Psoas muscle (tissue), 8 donors: ENCODE data around the gene TES. TPM values are rescaled to one million over a fixed set of nuclear protein-coding genes. Genes with fewer than 3 reads are reported as not detected.
A peak's percentile ranks its signal among the peaks of the same experiment; 100 is the strongest.

Source experiments
- ATAC-seq, 4 donors: fragments of 200-7000 bp; cut with Tn5 transposase; one replicate each; pipeline ENCODE4 v1.9.1; 2020; ENCODE audit warnings: moderate library complexity in 3 of 4, mild to moderate bottlenecking in 2 of 4
- DNase-seq, 2 donors: peaks; one replicate each; pipeline ENCODE4 v3.0.0-alpha.2; 2020
- H3K27ac ChIP-seq: fragments of 200-600 bp; one replicate; pipeline ENCODE4 v1.8.0; 2022
- H3K27me3 ChIP-seq, 3 donors: fragments of 200-600 bp in 1 of 3; one replicate each; pipeline versions ENCODE4 v1.6.1 to v1.8.0; 2013 to 2022; ENCODE audit warnings: low read length in 2 of 3, mild to moderate bottlenecking in 2 of 3, moderate library complexity in 1 of 3; ENCODE audit not compliant: insufficient read depth in 3 of 3
- H3K36me3 ChIP-seq, 2 donors: fragments of 200-600 bp in 1 of 2; one replicate each; pipeline versions ENCODE4 v1.6.1 to v1.8.0; 2013 to 2022; ENCODE audit warnings: low read depth in 1 of 2, mild to moderate bottlenecking in 1 of 2, moderate library complexity in 1 of 2; ENCODE audit not compliant: insufficient read depth in 1 of 2
- H3K4me1 ChIP-seq: fragments of 200-600 bp; one replicate; pipeline ENCODE4 v1.8.0; 2022
- H3K4me3 ChIP-seq: fragments of 200-600 bp; one replicate; pipeline ENCODE4 v1.8.0; 2022; ENCODE audit warnings: mild to moderate bottlenecking
- H3K9me3 ChIP-seq: fragments of 200-600 bp; one replicate; pipeline ENCODE4 v1.8.0; 2022
- WGBS, 3 donors: extraction: QIAGEN DNeasy Blood & Tissue Kit; methylation state at CpG; one replicate each; pipeline versions ENCODE4 v1.1.6 to v1.1.7; 2013; 5-methylcytosine and 5-hydroxymethylcytosine counted together
- intact Hi-C, 2 donors: fragments of 100-400 bp; cut with DNase I; formaldehyde crosslinking; loops; one replicate each; pipeline versions ENCODE4 v1.11.0 to v1.14.2; 2022
- polyA plus RNA-seq, 3 donors: library from polyadenylated mRNA; stranded (reverse); fragments of 200-250 nt; gene quantifications; one replicate each; pipeline ENCODE4 v1.2.3, GENCODE V29; 2013
- total RNA-seq, 4 donors: library from RNA; stranded (reverse); fragmentation: NEBNext Ultra II Directional in 2 of 4; extraction: Animal tissue kit (Norgen Biotek cat#: 25700) in 2 of 4; gene quantifications; one replicate each; pipeline versions ENCODE4 v1.2.1 to v1.2.4, GENCODE V29; 2021 to 2023
- TF ChIP-seq, protein P1 (sequence below): fragments of 200-600 bp; IDR thresholded peaks from one replicate; pipeline ENCODE4 v1.8.0; 2022; ENCODE audit warnings: antibody characterized with exemption
- donor health status: healthy with polysubstance abuse.
- donor health status: DM: no; HTN: no; CAD: no; lungs with moderate emphysema.
- donor health status: Bipolar disorder and iron deficiency.
- donor health status: healthy.
- donor health status: DM: yes; HTN: yes; CAD: no.
- donor health status: DM: no; HTN: no; CAD: no.
- donor health status: DM: no; HTN: no; CAD: no.
- donor health status: DM: yes; HTN: yes; CAD: no.

Gene TES
- total and polyA plus RNA-seq, 7 donors = 2.9 to 8.1 (median 5.8) TPM

DNA sequence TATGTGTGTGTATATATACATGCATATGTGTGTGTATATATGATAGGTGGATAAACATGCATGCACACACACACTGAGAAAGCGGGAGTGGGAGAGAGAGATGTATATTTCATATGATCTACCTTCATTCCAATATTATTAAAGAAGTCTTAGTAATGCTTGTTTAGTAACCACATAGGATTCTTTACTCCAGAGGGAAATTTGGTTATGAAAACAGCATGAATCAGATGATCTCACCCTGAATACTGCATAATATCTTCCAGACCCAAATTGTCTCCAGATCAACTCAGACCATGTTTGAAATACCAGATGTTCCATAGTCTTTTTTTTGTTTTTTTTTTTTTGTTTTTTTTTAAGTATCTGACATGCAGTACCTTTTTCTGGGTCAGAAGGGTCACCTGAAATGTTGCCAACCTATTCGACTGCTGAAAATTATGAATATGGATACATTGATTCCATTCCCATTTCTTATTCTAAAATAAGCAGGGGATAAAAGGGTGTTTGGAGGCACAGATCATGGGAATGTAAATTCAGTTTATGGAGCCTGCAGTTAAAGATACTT lies 17.4 kb downstream of the TES start:
- intact Hi-C loops = no loop called here
- DNase-seq (no peak), ATAC-seq (no peak)
- no peaks in the 10 kb centered on the region for H3K9me3 ChIP-seq
- TF ChIP-seq, protein P1, sequence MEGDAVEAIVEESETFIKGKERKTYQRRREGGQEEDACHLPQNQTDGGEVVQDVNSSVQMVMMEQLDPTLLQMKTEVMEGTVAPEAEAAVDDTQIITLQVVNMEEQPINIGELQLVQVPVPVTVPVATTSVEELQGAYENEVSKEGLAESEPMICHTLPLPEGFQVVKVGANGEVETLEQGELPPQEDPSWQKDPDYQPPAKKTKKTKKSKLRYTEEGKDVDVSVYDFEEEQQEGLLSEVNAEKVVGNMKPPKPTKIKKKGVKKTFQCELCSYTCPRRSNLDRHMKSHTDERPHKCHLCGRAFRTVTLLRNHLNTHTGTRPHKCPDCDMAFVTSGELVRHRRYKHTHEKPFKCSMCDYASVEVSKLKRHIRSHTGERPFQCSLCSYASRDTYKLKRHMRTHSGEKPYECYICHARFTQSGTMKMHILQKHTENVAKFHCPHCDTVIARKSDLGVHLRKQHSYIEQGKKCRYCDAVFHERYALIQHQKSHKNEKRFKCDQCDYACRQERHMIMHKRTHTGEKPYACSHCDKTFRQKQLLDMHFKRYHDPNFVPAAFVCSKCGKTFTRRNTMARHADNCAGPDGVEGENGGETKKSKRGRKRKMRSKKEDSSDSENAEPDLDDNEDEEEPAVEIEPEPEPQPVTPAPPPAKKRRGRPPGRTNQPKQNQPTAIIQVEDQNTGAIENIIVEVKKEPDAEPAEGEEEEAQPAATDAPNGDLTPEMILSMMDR = no peak
- H3K4me3 ChIP-seq = no peak overlapping the region
- H3K4me1 ChIP-seq = peaks cover 18% of the 10 kb centered on the region
- H3K27ac ChIP-seq = no peak overlapping the region
- no peaks in the 10 kb centered on the region for H3K36me3 ChIP-seq
- no peaks in the 10 kb centered on the region for H3K27me3 ChIP-seq
- WGBS, 3 donors = 54 to 59% (median 59%) methylated on average over 2 of the region's 2 CpGs

DNA sequence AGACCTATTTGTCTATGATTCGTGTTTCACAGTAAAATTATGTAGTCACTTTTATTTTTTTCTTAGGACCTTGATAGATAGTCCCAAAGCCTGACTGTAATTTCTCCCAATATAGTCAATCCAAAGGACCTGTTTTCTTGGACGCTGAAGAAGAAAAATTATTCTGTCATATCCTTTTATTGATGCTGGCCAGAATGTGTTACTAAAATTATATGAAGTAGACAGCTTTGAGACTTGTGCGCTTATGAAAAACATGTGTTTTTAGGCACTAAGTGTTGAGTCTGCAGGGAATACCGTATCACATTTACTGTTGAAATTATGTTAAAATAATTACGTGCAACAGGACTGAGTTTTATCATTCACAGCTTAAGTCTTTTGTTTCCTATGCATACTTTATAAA lies 17.9 kb downstream of the TES start:
- Histone ChIP-seq H3K9me3 (no peaks in the 10 kb centered on the region), H3K4me1 (peaks cover 18% of the 10 kb centered on the region), H3K27me3 (no peaks in the 10 kb centered on the region), H3K4me3 (no peak overlapping the region), H3K36me3 (no peaks in the 10 kb centered on the region), H3K27ac (no peak overlapping the region)
- ATAC-seq = no peak
- intact Hi-C loops = no loop called here
- WGBS, 3 donors = 49 to 58% (median 56%) methylated on average over 5 of the region's 5 CpGs
- no peak for DNase-seq
- TF ChIP-seq, protein P1 = no peak

DNA sequence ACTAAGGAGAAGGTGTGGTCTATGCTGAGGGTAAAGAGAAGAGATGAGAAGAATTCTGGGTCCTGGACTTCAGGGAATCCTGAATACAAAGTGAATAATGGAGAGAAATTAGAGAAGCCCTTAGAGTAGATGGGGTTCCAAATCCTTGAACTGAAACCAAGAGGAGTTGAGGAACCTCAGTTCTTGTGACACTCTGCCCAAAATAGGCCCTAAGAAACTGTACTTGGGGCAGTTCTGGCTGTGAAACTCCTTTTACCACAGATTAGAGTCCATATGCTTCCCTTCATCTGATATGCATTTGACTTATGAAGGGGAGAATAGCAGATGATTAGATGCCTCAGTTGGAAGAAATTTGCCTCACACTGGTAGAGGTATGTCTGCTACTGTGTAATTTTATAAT lies 19.0 kb downstream of the TES start:
- Histone ChIP-seq H3K4me1 (peaks cover 18% of the 10 kb centered on the region), H3K4me3 (no peak overlapping the region), H3K27me3 (no peaks in the 10 kb centered on the region), H3K9me3 (no peaks in the 10 kb centered on the region), H3K36me3 (no peaks in the 10 kb centered on the region), H3K27ac (no peak overlapping the region)
- intact Hi-C loops = no loop called here
- DNase-seq (no peak), ATAC-seq (no peak)
- TF ChIP-seq, protein P1 = no peak

DNA sequence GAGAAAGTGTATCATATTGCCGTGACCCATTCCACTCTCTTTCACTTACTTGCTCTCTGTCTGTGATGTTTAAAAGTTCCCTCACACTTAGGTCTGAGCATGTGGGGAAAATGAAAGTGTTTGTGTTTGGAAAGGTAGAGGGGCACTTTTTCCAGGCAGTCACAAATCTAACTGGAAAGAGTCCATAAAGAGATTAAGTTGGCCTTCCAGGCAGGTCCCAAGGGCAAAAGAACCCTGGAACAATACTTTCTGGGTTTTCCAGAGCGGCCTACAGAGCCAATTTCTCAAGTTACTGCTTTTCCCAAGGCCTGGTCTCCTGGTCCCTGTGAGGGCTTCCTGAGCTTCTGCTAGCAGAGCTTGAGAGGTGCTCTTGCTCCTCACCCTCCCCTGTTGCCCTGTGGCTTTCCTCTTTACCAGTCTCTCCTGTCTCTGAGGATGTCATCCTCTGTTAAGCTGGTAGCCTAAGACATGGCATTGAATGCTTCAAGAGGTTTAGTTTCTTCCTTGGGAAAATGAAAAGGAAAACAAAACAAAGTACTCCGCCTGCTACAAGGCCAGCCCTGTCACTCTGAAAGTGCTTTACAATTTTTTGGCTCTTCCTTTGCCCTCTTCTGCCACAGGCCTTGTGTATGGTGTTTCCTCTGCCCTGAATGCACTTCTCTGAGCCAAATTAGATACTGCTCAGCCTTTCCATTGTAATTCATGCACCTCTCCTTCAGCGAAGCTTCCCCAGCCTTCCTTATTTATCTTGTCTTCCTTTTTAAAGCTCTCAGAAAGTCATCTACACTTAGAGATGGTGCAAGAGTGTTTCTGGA lies 20.1 kb downstream of the TES start:
- WGBS, 3 donors = 48 to 59% (median 51%) methylated on average over 4 of the region's 4 CpGs
- peak in 1 of 4 donors; percentile 21 for ATAC-seq
- no peaks in the 10 kb centered on the region for H3K27me3 ChIP-seq
- no peak overlapping the region for H3K4me3 ChIP-seq
- DNase-seq = no peak
- peaks cover 18% of the 10 kb centered on the region for H3K4me1 ChIP-seq
- H3K27ac ChIP-seq = peak overlapping the region; percentile 60
- H3K9me3 ChIP-seq = no peaks in the 10 kb centered on the region
- intact Hi-C loops = no loop called here
- H3K36me3 ChIP-seq = no peaks in the 10 kb centered on the region
- TF ChIP-seq, protein P1 = no peak
